ENCODE data around the gene SH3PXD2A. TPM values are rescaled to one million over a fixed set of nuclear protein-coding genes. Genes with fewer than 3 reads are reported as not detected.
"Not testable (repeated sequence)": the region's sequence is repeated elsewhere in the genome, so short reads cannot be mapped to it uniquely, and the experiment has no call there.

Gene SH3PXD2A
- total RNA-seq, 1 experiment from 2014 or later, result 5.4 TPM

DNA sequence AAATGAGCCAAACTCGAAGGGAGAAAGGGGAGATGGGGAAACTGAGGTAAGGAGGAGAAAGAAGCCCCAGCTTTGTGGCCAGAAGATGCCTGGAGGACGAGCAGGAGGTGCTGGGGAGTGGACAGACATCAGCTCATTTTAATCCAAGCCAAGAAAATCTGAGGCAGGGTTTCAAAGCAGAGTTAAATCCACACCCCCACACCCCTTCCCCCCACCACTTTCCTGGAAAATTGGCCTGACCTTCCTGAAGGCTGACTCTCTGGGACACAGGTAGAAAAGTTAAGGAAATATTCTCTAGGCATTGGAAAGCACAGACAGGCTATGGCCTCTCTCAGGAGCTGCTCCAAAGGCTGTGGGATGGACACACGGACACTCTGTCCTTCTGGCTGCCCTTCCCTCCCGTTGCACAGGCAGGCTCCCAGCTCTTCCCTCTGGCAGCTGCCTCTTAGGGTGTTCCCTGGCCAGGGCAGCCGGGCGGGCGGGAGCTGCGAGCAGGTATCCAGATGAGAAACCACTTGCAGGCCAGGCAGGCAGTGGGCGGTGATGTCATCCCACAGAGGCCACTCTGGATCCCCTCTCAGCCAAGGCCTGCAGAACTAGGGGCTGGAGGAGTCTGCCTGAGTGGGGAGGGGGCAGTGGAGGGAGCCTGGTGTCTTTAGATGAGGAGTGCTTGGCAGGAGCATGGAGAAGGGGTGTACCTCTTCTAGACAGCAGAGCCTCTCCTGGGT is 190.1 kb downstream of the SH3PXD2A start:
- H3K9me3 ChIP-seq (replicated peaks), result no peaks in the 10 kb centered on the region
- H3K4me1 ChIP-seq, result no peaks in the 10 kb centered on the region
- no peaks in the 10 kb centered on the region for H3K36me3 ChIP-seq
- no peak overlapping the region for H3K4me3 ChIP-seq
- H3K27ac ChIP-seq, result no peak overlapping the region
- H3K27me3 ChIP-seq, result no peaks in the 10 kb centered on the region
- no peak for DNase-seq

DNA sequence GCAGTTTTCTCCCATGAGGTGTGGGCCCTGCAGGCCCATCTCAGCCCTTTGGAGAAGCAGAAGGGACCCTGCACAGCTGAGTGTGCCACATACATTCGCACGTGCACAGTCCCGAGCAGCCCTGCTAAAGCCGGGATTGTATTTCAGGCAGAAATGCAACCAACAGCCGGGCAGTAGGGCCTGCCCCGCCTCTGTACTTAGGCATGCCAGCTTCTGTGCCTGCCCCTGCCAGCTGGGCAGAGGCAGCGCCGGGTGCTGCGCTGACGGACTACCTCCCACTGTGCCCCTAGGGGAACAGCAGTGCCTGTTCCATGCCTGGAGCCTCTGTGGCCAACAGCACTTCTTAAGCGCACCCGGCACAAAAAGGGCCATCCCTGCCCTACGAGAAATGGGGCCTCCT is 191.6 kb downstream of the SH3PXD2A start:
- Histone ChIP-seq H3K4me1 (no peaks in the 10 kb centered on the region), H3K27ac (no peak overlapping the region), H3K9me3 (replicated peaks) (no peaks in the 10 kb centered on the region), H3K4me3 (no peak overlapping the region), H3K36me3 (no peaks in the 10 kb centered on the region), H3K27me3 (no peaks in the 10 kb centered on the region)
- DNase-seq, result no peak

DNA sequence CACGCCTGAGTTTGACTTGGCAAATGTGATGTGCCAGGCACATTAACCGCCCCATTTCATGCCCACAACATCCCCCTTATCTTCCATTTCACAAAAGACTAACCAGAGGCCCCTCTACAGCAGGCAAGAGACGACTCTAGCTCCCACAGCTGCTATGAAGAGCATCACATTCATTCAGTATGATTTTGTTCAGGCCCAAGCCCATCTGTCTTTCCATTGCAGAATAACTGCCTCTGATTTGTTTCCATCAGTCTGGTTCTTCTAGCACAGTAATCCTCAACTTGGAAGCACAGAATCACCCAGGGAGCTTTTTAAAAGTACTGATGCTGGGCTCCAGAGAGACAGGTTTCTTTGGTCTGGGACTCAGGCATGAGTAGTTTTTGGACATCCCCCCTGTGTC is 192.1 kb downstream of the SH3PXD2A start:
- Histone ChIP-seq H3K27ac (no peak overlapping the region), H3K36me3 (no peaks in the 10 kb centered on the region)

DNA sequence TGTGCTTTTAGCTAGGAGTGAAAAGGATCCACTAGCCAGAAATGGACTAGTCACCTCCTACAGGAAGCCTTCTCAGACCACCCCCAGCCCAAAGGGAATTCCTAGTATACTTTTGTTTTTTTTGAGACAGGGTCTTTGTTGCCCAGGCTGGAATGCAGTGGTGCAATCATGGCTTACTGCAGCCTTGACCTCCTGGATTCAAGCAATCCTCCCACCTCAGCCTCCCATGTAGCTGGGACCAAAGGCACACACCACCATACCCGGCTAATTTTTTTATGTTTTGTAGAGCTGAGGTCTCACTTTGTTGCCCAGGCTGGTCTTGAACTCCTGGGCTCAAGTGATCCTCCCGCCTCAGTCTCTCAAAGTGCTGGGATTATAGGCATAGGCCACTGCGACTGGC is 192.7 kb downstream of the SH3PXD2A start:
- DNase-seq; H3K4me3 ChIP-seq; H3K27ac ChIP-seq; H3K9me3 ChIP-seq (replicated peaks); H3K27me3 ChIP-seq; H3K36me3 ChIP-seq; H3K4me1 ChIP-seq: not testable (repeated sequence)

More for the DNA sequence above, 192.1 kb downstream of the SH3PXD2A start:
- Histone ChIP-seq H3K9me3 (replicated peaks) (no peaks in the 10 kb centered on the region), H3K4me1 (no peaks in the 10 kb centered on the region), H3K27me3 (no peaks in the 10 kb centered on the region), H3K4me3 (no peak overlapping the region)
- DNase-seq, result no peak

DNA sequence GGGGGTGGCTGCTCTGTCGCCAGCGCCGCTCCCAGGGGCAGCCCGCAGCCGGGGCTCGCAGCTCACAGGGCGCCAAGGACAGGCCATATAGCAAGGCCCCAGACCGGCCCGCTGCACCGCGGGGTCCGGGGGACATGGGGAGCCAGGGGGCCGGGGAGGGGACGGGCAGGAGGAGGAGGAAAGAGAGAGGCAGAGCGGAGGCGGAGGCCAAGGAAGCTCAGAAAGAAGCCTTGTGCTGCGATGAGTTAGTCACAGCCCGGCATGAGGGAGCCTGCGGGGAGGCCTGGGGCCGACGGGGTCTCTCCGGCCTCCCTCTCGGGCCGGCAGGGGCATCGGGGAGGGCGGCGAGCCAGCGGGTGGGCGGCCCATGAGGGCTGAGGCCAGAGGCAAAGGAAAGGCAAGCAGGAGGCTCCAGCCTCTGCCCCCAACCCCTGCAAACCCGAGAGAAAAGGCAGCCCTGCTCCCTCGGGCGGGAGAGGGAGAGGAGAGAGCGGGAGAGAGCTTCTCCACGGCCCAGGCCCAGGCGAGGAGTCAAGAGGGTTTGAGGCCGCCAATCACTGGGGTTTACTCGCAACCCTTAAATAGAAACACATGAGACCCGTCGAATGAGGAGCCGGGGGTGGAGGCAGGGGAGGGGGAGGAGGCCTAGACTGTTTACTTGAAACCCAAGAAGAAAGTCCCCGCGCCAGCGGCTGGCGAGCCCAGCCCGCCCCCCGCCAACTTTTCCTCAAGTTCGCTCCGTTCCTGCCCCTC is 194.0 kb downstream of the SH3PXD2A start:
- Histone ChIP-seq H3K4me3 (no peak overlapping the region), H3K27ac (no peak overlapping the region), H3K9me3 (replicated peaks) (no peaks in the 10 kb centered on the region), H3K4me1 (no peaks in the 10 kb centered on the region), H3K36me3 (no peaks in the 10 kb centered on the region), H3K27me3 (no peaks in the 10 kb centered on the region)
- DNase-seq, result no peak

DNA sequence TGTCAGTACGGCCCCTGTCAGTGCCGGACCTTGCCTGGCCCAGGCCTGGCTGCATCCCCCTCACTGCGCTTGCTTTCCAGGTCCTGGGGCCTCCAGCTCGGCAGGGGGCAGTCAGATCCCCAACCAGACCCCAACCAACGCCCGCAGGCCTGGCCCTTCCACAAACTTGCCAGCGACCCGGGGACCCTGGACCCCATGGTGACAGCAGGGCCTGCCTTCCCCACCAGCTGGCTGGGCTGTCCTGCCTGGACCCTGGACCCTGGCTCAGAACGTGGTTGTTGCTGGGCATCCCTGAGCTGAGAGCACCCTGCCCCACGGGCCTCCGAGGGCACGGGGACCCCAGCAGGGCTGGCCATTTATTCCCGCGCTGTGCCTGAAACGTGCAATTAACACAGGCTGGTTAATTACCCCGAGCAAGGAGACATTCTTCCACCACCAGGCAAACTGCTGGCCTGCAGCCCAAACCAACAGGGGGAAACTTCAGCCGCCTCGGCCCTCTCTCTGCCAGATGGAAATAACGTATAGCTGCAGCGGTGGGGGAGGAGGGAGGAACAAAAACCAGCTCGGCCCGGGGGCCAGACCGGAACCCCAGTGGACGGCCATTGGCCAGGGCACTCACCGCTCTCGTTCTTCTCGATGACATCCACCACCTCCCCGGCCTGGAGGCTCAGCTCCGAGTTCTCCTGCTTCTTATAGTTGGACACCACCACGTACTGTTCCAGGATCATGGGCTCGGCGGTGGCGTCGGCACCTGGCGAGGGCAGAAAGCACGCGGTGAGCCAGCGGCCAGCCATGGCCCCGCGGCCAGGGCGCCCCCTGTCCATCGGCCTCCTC is 194.8 kb downstream of the SH3PXD2A start:
- Histone ChIP-seq H3K4me3 (no peak overlapping the region), H3K9me3 (replicated peaks) (no peaks in the 10 kb centered on the region), H3K27me3 (no peaks in the 10 kb centered on the region), H3K4me1 (no peaks in the 10 kb centered on the region), H3K36me3 (no peaks in the 10 kb centered on the region), H3K27ac (no peak overlapping the region)
- no peak for DNase-seq

DNA sequence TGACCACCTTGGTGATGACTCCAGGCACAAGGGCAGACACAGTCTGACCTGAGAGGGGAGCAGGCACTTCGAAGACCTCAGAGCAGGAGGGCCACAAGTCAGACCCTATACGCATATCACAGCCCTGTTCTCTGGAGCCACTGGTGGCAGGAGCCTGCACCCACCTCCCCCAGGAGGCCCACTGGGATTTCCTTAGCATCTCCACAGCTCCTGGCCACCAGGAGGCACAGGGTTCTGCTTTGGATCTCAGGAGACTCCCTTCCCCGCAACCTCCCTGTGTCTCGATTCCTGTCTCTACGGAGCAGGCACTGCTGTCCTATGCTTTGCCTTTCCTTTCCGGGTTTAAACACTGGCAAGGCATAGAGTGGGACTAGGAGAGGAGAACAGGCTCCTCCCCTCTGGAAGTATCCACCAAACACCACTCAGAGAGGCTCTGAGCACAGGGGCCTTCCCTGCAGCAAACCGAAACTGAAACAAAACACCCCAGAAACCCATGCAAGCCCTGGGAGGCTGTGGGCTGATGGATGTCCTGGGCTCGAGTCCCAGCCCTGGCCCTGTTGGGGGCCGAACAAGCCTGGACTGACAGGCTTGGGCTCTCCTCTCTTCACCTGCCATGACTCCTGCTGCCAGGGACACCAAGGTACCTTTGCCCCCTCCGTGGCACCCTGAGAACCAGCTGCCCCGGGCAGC is 195.6 kb downstream of the SH3PXD2A start:
- H3K4me1 ChIP-seq, result no peaks in the 10 kb centered on the region
- no peaks in the 10 kb centered on the region for H3K9me3 ChIP-seq (replicated peaks)
- no peak for DNase-seq
- H3K27me3 ChIP-seq, result no peaks in the 10 kb centered on the region
- no peak overlapping the region for H3K4me3 ChIP-seq
- H3K27ac ChIP-seq, result no peak overlapping the region
- no peaks in the 10 kb centered on the region for H3K36me3 ChIP-seq

DNA sequence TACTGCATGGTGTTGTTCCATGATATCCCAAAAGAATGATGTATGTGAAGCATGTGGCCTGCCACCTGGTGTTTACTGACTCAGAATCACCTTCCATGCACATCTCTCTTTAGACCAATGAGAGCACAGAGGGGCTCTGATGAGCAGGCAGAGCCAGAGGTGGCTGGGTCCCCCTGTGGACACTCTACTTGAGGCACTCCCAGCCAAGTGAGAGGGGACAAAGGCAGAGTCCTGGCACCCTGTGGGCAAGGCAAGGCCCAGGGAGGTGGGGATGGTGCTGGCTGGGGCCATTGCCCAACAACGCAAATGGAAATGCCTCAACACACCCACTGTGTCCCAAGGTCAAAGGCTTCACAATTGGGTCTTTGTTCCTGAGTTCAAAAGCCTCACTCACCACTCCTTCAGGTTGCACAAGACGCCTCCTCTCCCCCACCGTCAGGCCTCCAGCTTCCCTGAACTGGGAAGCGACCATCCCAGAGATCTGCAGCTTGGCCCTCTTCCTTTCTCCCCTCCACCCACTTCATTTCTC is 197.3 kb downstream of the SH3PXD2A start:
- Histone ChIP-seq H3K27ac (no peak overlapping the region), H3K9me3 (replicated peaks) (no peaks in the 10 kb centered on the region), H3K27me3 (no peaks in the 10 kb centered on the region), H3K4me3 (no peak overlapping the region), H3K36me3 (no peaks in the 10 kb centered on the region), H3K4me1 (no peaks in the 10 kb centered on the region)
- no peak for DNase-seq

DNA sequence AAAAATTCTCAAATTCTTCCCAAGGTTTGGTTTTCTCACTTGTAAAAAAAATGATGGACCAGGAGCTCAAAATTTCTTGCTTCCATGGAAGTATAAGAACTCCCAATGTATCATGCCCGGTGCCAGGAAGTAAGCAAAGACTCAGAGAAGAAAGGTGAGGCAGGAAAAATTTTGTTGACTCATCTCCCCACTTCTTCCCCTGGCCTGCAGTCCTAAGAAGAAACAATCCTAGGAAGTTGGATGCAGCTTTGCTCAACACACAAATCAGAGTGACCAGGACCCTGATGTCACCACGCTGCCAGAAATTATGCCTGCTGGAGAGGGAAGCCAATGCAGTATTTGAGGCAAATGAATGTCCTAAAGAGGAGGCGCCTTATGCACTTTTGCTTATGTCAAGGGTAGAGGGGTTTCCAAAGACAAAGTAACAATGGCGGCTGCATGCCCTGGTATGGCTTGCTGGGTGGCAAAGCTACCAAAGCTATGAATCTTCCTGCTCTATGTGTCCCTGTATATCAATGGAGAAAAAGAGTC is 198.2 kb downstream of the SH3PXD2A start:
- H3K4me3 ChIP-seq, result no peak overlapping the region
- H3K9me3 ChIP-seq (replicated peaks), result no peaks in the 10 kb centered on the region
- H3K27ac ChIP-seq, result no peak overlapping the region
- no peaks in the 10 kb centered on the region for H3K4me1 ChIP-seq
- H3K36me3 ChIP-seq, result no peaks in the 10 kb centered on the region
- H3K27me3 ChIP-seq, result no peaks in the 10 kb centered on the region
- no peak for DNase-seq

DNA sequence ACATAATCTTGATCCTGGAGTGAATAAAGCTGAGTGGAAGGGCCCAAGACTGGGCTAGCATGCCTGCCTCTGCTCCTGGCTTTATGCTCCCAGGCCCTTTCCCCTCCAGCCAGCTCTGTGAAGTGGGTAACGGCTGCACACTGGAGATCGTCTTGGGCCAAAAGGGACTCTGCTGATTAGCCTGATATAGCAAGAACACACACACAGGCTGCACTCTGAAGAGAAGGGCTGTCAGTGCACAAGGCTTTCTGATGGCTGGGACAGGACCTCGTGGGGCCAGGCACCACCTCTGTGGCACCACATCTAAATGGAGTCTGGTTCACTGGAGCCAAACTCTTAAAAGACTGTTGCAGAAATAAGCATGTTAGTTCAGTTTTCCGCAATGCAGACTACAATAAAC is 200.5 kb downstream of the SH3PXD2A start:
- no peaks in the 10 kb centered on the region for H3K9me3 ChIP-seq (replicated peaks)
- no peaks in the 10 kb centered on the region for H3K27me3 ChIP-seq
- no peak overlapping the region for H3K4me3 ChIP-seq
- no peaks in the 10 kb centered on the region for H3K4me1 ChIP-seq
- H3K36me3 ChIP-seq, result no peaks in the 10 kb centered on the region
- no peak overlapping the region for H3K27ac ChIP-seq
- no peak for DNase-seq

DNA sequence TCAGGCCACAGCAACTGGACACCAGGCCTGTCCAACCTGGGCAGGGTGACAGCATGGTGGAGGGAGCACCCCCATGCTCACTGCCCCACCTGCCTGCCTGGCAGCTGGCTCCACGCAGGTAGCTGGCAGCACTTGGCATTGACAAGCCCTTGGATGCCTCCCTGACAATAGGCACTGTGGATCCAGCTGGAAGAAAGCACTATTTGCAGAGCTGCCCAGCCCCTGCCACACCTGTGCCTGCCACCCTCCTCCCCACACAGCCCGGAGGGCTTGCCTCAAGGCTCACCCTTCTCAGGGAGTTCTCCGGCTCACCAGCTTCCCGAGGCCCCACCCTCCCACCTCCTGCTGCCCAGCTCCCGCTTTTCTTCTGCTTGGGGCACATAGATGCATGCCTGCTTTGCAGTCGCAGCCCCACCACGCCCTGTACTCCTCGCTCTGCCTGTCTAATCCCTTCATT is 201.8 kb downstream of the SH3PXD2A start:
- Histone ChIP-seq H3K27ac (no peak overlapping the region), H3K27me3 (no peaks in the 10 kb centered on the region), H3K36me3 (no peaks in the 10 kb centered on the region), H3K9me3 (replicated peaks) (no peaks in the 10 kb centered on the region), H3K4me3 (no peak overlapping the region), H3K4me1 (no peaks in the 10 kb centered on the region)
- no peak for DNase-seq

DNA sequence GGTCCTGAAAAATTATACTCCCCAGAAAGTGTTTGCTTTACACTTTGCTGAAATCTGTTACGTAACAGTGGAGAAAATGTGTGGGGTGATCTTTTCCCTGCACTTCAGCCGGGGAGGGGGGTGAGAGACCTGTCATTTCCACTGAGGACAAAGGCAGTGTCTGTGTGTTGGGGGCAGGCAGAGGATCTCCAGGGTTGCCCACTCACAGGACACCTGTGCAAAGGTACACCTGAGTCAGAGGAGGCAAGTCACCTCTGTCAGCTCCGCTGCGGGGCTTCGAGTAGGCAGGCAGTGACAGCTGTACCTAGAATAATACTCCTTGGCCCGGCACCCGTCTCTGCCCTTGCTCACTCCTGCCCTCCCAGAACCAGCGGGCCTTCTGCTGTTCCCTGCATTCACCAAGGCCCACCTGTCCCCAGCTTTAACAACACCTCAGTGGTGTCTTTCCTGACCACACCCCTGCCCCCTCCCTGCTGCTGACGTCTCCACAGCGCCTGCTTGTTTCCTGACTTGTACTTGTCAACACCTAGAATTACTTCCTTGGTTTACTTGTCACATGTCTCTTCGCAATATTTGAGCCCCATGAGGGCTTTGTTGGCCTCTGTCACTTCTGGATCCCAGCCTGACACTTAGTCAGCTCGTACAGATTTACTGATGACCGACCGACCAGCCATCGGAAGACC is 202.6 kb downstream of the SH3PXD2A start:
- H3K36me3 ChIP-seq, result no peaks in the 10 kb centered on the region
- H3K4me1 ChIP-seq, result no peaks in the 10 kb centered on the region

DNA sequence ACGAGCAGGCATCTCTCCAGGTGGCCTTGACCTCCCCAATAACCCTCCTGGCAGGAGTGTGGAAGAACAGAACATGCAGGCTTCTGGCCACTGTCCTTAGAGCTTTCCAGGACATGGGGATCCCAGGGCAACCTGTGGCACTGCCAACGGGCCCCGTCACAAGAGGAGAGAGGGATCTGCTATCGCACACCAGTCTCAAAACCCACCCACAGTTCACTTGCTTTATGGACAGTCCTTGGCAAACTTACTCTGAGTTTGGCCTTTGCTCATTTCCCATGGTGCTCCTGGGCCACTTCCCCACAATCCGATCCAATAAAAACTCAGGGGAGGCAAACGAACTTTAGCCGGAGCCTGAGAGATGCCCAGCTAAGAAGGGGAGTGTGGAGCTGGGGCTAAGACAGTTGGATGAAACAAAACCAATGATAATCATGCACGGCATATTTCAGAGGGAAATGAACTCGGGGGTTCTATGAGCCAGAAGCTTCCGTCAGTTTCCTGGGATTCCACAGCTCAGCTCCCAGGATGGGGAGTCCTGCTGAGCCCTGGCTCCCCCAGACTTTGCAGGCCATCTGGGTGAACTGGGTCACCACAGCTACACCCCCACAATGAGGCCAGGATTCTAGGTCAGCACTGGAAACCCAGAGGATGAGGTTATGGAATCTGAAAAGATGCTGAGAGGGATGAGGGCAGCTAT is 203.4 kb downstream of the SH3PXD2A start:
- Histone ChIP-seq H3K36me3 (no peaks in the 10 kb centered on the region), H3K9me3 (replicated peaks) (no peaks in the 10 kb centered on the region), H3K27me3 (no peaks in the 10 kb centered on the region), H3K4me1 (no peaks in the 10 kb centered on the region), H3K4me3 (no peak overlapping the region), H3K27ac (no peak overlapping the region)
- DNase-seq, result no peak

More for the DNA sequence above, 202.6 kb downstream of the SH3PXD2A start:
- DNase-seq, result no peak
- Histone ChIP-seq H3K27ac (no peak overlapping the region), H3K27me3 (no peaks in the 10 kb centered on the region), H3K4me3 (no peak overlapping the region), H3K9me3 (replicated peaks) (no peaks in the 10 kb centered on the region)
